ENCODE results near the gene GOLT1A. TPM values are rescaled to one million over a fixed set of nuclear protein-coding genes. Genes with fewer than 3 reads are reported as not detected.

GOLT1A gene
- total RNA-seq, 2 donors from 2014 or later = not detected

GRCh38 chr1:204260601-204261197 lies 46.9 kb upstream of the GOLT1A start:
- H3K27me3 ChIP-seq = no peaks in the 10 kb centered on the region
- peaks cover 5 to 35% of the 10 kb centered on the region in 2 donors for H3K4me1 ChIP-seq
- H3K4me3 ChIP-seq = no peak overlapping the region
- no peak overlapping the region for H3K27ac ChIP-seq
- no peak for TF ChIP-seq CTCF (IDR thresholded peaks at IDR 0.05)
- no peaks in the 10 kb centered on the region for H3K9me3 ChIP-seq
- peaks cover 56% of the 10 kb centered on the region for H3K36me3 ChIP-seq
- DNase-seq (ENCODE audit: low spot score) = no peak

GRCh38 chr1:204259782-204260181 lies 46.0 kb upstream of the GOLT1A start:
- Histone ChIP-seq H3K36me3 (peaks cover 53% of the 10 kb centered on the region), H3K4me3 (no peak overlapping the region), H3K4me1 (peaks cover 5 to 26% of the 10 kb centered on the region in 2 donors), H3K27me3 (no peaks in the 10 kb centered on the region), H3K9me3 (no peaks in the 10 kb centered on the region), H3K27ac (no peak overlapping the region)
- TF ChIP-seq CTCF (IDR thresholded peaks at IDR 0.05) = no peak
- DNase-seq (ENCODE audit: low spot score) = no peak

GRCh38 chr1:204259196-204259595 lies 45.4 kb upstream of the GOLT1A start:
- Histone ChIP-seq H3K27ac (no peak overlapping the region), H3K4me1 (peaks cover 5 to 20% of the 10 kb centered on the region in 2 donors), H3K27me3 (no peaks in the 10 kb centered on the region), H3K4me3 (no peak overlapping the region), H3K9me3 (no peaks in the 10 kb centered on the region), H3K36me3 (peaks cover 51% of the 10 kb centered on the region)
- no peak for DNase-seq (ENCODE audit: low spot score)
- no peak for TF ChIP-seq CTCF (IDR thresholded peaks at IDR 0.05)

GRCh38 chr1:204258213-204259115 lies 44.7 kb upstream of the GOLT1A start:
- H3K27me3 ChIP-seq = no peaks in the 10 kb centered on the region
- peak; percentile 40 to 81 for TF ChIP-seq CTCF (IDR thresholded peaks at IDR 0.05)
- H3K36me3 ChIP-seq = peaks cover 51% of the 10 kb centered on the region
- H3K4me1 ChIP-seq = peaks cover 0 to 13% of the 10 kb centered on the region in 2 donors
- no peak overlapping the region for H3K4me3 ChIP-seq
- no peak overlapping the region for H3K27ac ChIP-seq
- no peak for DNase-seq (ENCODE audit: low spot score)
- no peaks in the 10 kb centered on the region for H3K9me3 ChIP-seq

GRCh38 chr1:204257446-204257845 lies 43.7 kb upstream of the GOLT1A start:
- no peaks in the 10 kb centered on the region for H3K27me3 ChIP-seq
- H3K27ac ChIP-seq = no peak overlapping the region
- no peak overlapping the region for H3K4me3 ChIP-seq
- TF ChIP-seq CTCF (IDR thresholded peaks at IDR 0.05) = no peak
- no peak for DNase-seq (ENCODE audit: low spot score)
- H3K9me3 ChIP-seq = no peaks in the 10 kb centered on the region
- peaks cover 0 to 3% of the 10 kb centered on the region in 2 donors for H3K4me1 ChIP-seq
- H3K36me3 ChIP-seq = peaks cover 51% of the 10 kb centered on the region
